Subcutaneous preadipocyte (primary cell): ENCODE measurements around the gene SATB2. TPM values are rescaled to one million over a fixed set of nuclear protein-coding genes. Genes with fewer than 3 reads are reported as not detected.

ENCODE experiments used
- total RNA-seq: library from RNA; depleted of rRNA; stranded (reverse); fragments of >200 nt; gene quantifications from 2 replicates; pipeline ENCODE4 v1.2.3, GENCODE V29; 2012

The SATB2 gene
- total RNA-seq: 10.3 and 11.1 TPM in 2 replicates

GRCh38 chr2:199457147-199458008 is at the start of gene SATB2:
Gene SATB2, minus strand, starts transcription at chr2:199457939. Its CDS starts 1,902 bp downstream, at chr2:199456037.

